ENCODE data around the gene AGO4. TPM values are rescaled to one million over a fixed set of nuclear protein-coding genes. Genes with fewer than 3 reads are reported as not detected.

The AGO4 gene
- total RNA-seq, 4 donors from 2014 or later: 18.1 to 23.6 (median 18.7) TPM

- no peak for TF ChIP-seq CTCF (IDR thresholded peaks at IDR 0.05; ENCODE audit: low read depth)
Measured at GRCh38 chr1:35850716-35851115, 42.9 kb downstream of the AGO4 start.

- TF ChIP-seq CTCF (IDR thresholded peaks at IDR 0.05; ENCODE audit: low read depth): no peak
Measured at GRCh38 chr1:35851132-35851869, 43.5 kb downstream of the AGO4 start.

GRCh38 chr1:35852241-35852640 is 44.4 kb downstream of the AGO4 start:
- TF ChIP-seq CTCF (IDR thresholded peaks at IDR 0.05; ENCODE audit: low read depth): no peak

- no peak for TF ChIP-seq CTCF (IDR thresholded peaks at IDR 0.05; ENCODE audit: low read depth)
Measured at GRCh38 chr1:35854989-35855700, 47.3 kb downstream of the AGO4 start.

GRCh38 chr1:35856964-35857363 is 49.1 kb downstream of the AGO4 start:
- no peak for TF ChIP-seq CTCF (IDR thresholded peaks at IDR 0.05; ENCODE audit: low read depth)

- TF ChIP-seq CTCF (IDR thresholded peaks at IDR 0.05; ENCODE audit: low read depth): no peak
Measured at GRCh38 chr1:35857830-35858229, 50.0 kb downstream of the AGO4 start.

GRCh38 chr1:35860696-35861095 is 52.9 kb downstream of the AGO4 start:
- TF ChIP-seq CTCF (IDR thresholded peaks at IDR 0.05; ENCODE audit: low read depth): no peak

All from subcutaneous adipose tissue (tissue), 4 donors.